Testis (tissue), 2 donors: Measurements from ENCODE around the gene CDKL4.

ENCODE experiments used
- POLR2A ChIP-seq: fragments of 450-650 bp; IDR thresholded peaks from one replicate; pipeline ENCODE4 v1.6.1; 2017; ENCODE audit warnings: antibody characterized with exemption, mild to moderate bottlenecking, moderate library complexity
- TF ChIP-seq, protein P1 (sequence below), 3 experiments: fragments of 450-650 bp in 2 of 3; fragments of 200-600 bp in 1 of 3; sonication (generic) in 1 of 3; IDR thresholded peaks; one replicate each; pipeline ENCODE4 v1.5.1; 2016 to 2019; ENCODE audit warnings: antibody characterized with exemption in 3 of 3, mild to moderate bottlenecking in 2 of 3, moderate library complexity in 1 of 3

DNA sequence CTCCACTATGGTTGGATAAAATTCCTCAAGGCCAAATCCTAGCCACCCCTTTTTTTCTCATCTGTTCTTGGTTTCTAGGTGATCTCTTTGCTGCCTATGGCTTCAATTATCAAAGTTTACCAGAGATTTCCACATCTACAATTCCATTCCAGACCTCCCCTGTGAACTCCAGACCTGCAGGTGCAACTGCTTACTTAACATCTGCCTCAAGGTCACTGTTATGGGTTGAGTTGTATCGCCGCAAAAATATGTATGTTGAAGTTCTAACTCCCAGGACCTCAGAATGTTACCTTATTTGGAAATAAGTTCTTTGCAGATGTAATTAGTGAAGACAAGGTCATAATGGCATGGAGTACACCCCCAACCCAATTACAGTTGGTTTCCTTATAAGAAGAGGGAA lies 62.5 kb downstream of the CDKL4 start:
- TF ChIP-seq, protein P1, sequence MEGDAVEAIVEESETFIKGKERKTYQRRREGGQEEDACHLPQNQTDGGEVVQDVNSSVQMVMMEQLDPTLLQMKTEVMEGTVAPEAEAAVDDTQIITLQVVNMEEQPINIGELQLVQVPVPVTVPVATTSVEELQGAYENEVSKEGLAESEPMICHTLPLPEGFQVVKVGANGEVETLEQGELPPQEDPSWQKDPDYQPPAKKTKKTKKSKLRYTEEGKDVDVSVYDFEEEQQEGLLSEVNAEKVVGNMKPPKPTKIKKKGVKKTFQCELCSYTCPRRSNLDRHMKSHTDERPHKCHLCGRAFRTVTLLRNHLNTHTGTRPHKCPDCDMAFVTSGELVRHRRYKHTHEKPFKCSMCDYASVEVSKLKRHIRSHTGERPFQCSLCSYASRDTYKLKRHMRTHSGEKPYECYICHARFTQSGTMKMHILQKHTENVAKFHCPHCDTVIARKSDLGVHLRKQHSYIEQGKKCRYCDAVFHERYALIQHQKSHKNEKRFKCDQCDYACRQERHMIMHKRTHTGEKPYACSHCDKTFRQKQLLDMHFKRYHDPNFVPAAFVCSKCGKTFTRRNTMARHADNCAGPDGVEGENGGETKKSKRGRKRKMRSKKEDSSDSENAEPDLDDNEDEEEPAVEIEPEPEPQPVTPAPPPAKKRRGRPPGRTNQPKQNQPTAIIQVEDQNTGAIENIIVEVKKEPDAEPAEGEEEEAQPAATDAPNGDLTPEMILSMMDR (IDR thresholded peaks at IDR 0.05), result no peak
- no peak for TF ChIP-seq POLR2A
